OCI-LY1 (cell line): ENCODE measurements around the gene GSK3B.

Experiments used
- H2AFZ ChIP-seq: fragments of 200-600 bp; sonication (generic), shearing (Covaris generic); 2 replicates; pipeline ENCODE4 v1.6.0; 2014; ENCODE audit warnings: antibody characterized with exemption, mild to moderate bottlenecking, low read length
- H3F3A ChIP-seq: fragments of 200-600 bp; sonication (generic), shearing (Covaris generic); 2 replicates; pipeline ENCODE4 v1.6.0; 2014; ENCODE audit warnings: mild to moderate bottlenecking, antibody characterized with exemption, low read length, moderate library complexity; ENCODE audit not compliant: insufficient read depth
- H3K27ac ChIP-seq: fragments of 200-600 bp; sonication (generic); 2 replicates; pipeline ENCODE4 v1.5.1; 2014; ENCODE audit warnings: low read length, mixed run types, mild to moderate bottlenecking, low read depth; ENCODE audit not compliant: poor library complexity, severe bottlenecking
- H3K27me3 ChIP-seq: fragments of 200-600 bp; sonication (generic); 2 replicates; pipeline ENCODE4 v1.6.0; 2014; ENCODE audit warnings: antibody characterized with exemption, mild to moderate bottlenecking, low read length, moderate library complexity; ENCODE audit not compliant: insufficient read depth
- H3K36me3 ChIP-seq: fragments of 200-600 bp; sonication (generic); 2 replicates; pipeline ENCODE4 v1.6.1; 2014; ENCODE audit warnings: mild to moderate bottlenecking, antibody characterized with exemption, low read length, moderate library complexity, mixed read lengths; ENCODE audit not compliant: insufficient read depth
- H3K4me1 ChIP-seq: fragments of 200-600 bp; sonication (generic); 2 replicates; pipeline ENCODE4 v1.5.1; 2014; ENCODE audit warnings: mild to moderate bottlenecking, low read length, moderate library complexity; ENCODE audit not compliant: insufficient read depth, severe bottlenecking
- H3K4me2 ChIP-seq: fragments of 200-600 bp; sonication (generic), shearing (Covaris generic); 2 replicates; pipeline ENCODE4 v1.6.1; 2014; ENCODE audit warnings: low read length
- H3K4me3 ChIP-seq: fragments of 200-600 bp; sonication (generic); 2 replicates; pipeline ENCODE4 v1.5.1; 2014; ENCODE audit warnings: low read length, low read depth, mild to moderate bottlenecking, mixed read lengths; ENCODE audit not compliant: poor library complexity, severe bottlenecking
- H3K79me2 ChIP-seq: fragments of 200-600 bp; shearing (Covaris generic); 2 replicates; pipeline ENCODE4 v1.6.1; 2016; ENCODE audit warnings: mixed run types, low read length, mixed read lengths; ENCODE audit not compliant: insufficient read depth
- H3K9ac ChIP-seq: fragments of 200-600 bp; sonication (generic), shearing (Covaris generic); 2 replicates; pipeline ENCODE4 v1.6.1; 2014; ENCODE audit warnings: mild to moderate bottlenecking, low read length, mixed read lengths
- H3K9me2 ChIP-seq: fragments of 200-600 bp; sonication (generic), shearing (Covaris generic); 2 replicates; pipeline ENCODE4 v1.6.1; 2014; ENCODE audit warnings: low read depth, mild to moderate bottlenecking, low read length, mixed read lengths
- H3K9me3 ChIP-seq: fragments of 200-600 bp; shearing (Covaris generic); 2 replicates; pipeline ENCODE4 v1.6.1; 2014; ENCODE audit warnings: low read length, mixed read lengths
- H4K20me1 ChIP-seq: fragments of 200-600 bp; sonication (generic), shearing (Covaris generic); 2 replicates; pipeline ENCODE4 v1.6.0; 2016; ENCODE audit warnings: mild to moderate bottlenecking, low read length; ENCODE audit not compliant: insufficient read depth
- CTCF ChIP-seq: fragments of 200-600 bp; sonication (generic), shearing (Covaris generic); IDR thresholded peaks from 2 replicates; pipeline ENCODE4 v1.5.1; 2017; ENCODE audit warnings: mild to moderate bottlenecking, antibody characterized with exemption, low read length, moderate library complexity, mixed read lengths
- EZH2 ChIP-seq: fragments of 200-600 bp; sonication (generic), shearing (Covaris generic); IDR thresholded peaks from 2 replicates; pipeline ENCODE4 v1.8.0; 2017; ENCODE audit warnings: borderline replicate concordance, mixed run types, mild to moderate bottlenecking, antibody characterized with exemption, low read length, moderate library complexity, mixed read lengths

Gene GSK3B

GRCh38 chr3:120088622-120089021 is 5.6 kb downstream of the GSK3B start:
- H3K27ac ChIP-seq, result no peak overlapping the region
- H3K9ac ChIP-seq, result no peak overlapping the region
- peak overlapping the region; percentile 33 for H3K4me2 ChIP-seq
- no peaks in the 10 kb centered on the region for H3K27me3 ChIP-seq
- no peak overlapping the region for H2AFZ ChIP-seq
- TF ChIP-seq EZH2 (no peak), CTCF (no peak)
- H3K36me3 ChIP-seq, result peaks cover 6% of the 10 kb centered on the region; the same call in 1 of the 2 replicates
- no peaks in the 10 kb centered on the region for H3K9me3 ChIP-seq
- peaks cover 100% of the 10 kb centered on the region for H3K79me2 ChIP-seq
- peaks cover 37% of the 10 kb centered on the region for H3K4me1 ChIP-seq
- H3K9me2 ChIP-seq, result no peaks in the 10 kb centered on the region
- H3K4me3 ChIP-seq, result peak overlapping the region; percentile 1
- H4K20me1 ChIP-seq, result no peaks in the 10 kb centered on the region
- 0 out of 2 replicates have a peak, but pooled peaks cover 2% of the 10 kb centered on the region for H3F3A ChIP-seq

GRCh38 chr3:120081719-120082118 is 12.5 kb downstream of the GSK3B start:
- Histone ChIP-seq H3K4me3 (no peak overlapping the region), H3K36me3 (peaks cover 27% of the 10 kb centered on the region), H3F3A (no peaks in the 10 kb centered on the region), H3K27me3 (no peaks in the 10 kb centered on the region), H2AFZ (no peak overlapping the region), H4K20me1 (no peaks in the 10 kb centered on the region; the same call in 1 of the 2 replicates), H3K79me2 (peaks cover 98% of the 10 kb centered on the region), H3K27ac (no peak overlapping the region), H3K4me1 (no peaks in the 10 kb centered on the region), H3K9me3 (no peaks in the 10 kb centered on the region), H3K9ac (no peak overlapping the region), H3K9me2 (no peaks in the 10 kb centered on the region), H3K4me2 (no peak overlapping the region)
- no peak for TF ChIP-seq EZH2
- no peak for TF ChIP-seq CTCF

GRCh38 chr3:120080836-120081235 is 13.4 kb downstream of the GSK3B start:
- no peak overlapping the region for H3K4me3 ChIP-seq
- TF ChIP-seq EZH2 (no peak), CTCF (no peak)
- H3K79me2 ChIP-seq, result peaks cover 95% of the 10 kb centered on the region
- H3K9me2 ChIP-seq, result no peaks in the 10 kb centered on the region
- no peak overlapping the region for H3K27ac ChIP-seq
- no peak overlapping the region for H3K9ac ChIP-seq
- H3F3A ChIP-seq, result no peaks in the 10 kb centered on the region
- no peak overlapping the region for H3K4me2 ChIP-seq
- no peaks in the 10 kb centered on the region for H3K27me3 ChIP-seq
- no peaks in the 10 kb centered on the region for H3K4me1 ChIP-seq
- no peaks in the 10 kb centered on the region for H3K9me3 ChIP-seq
- H3K36me3 ChIP-seq, result peaks cover 26% of the 10 kb centered on the region
- no peaks in the 10 kb centered on the region; the same call in 1 of the 2 replicates for H4K20me1 ChIP-seq
- no peak overlapping the region for H2AFZ ChIP-seq
